A673 (cell line): Measurements from ENCODE around the gene HNRNPC. TPM values are rescaled to one million over a fixed set of nuclear protein-coding genes. Genes with fewer than 3 reads are reported as not detected.

Experiments
- BruUV-seq: library from RNA; stranded (reverse); fragments of 400-500 nt; replicated peaks from 2 replicates; lab custom pipeline; 2021; lab: Mats Ljungman, UMichigan
- CTCF ChIA-PET: fragments of 300-600 bp; sonication (Branson Sonifier 250); formaldehyde crosslinking; loops from one replicate; lab custom pipeline; 2022; ENCODE audit warnings: antibody characterized with exemption; lab: Charles Lee
- POLR2A ChIA-PET: fragments of 300-600 bp; sonication (Branson Sonifier 250); formaldehyde crosslinking; loops from one replicate; lab custom pipeline; 2022; ENCODE audit warnings: antibody characterized with exemption; ENCODE audit not compliant: low non-redundant PET; lab: Charles Lee
- DNase-seq: peaks from one replicate; pipeline ENCODE4 v3.0.0-alpha.2; 2015; ENCODE audit warnings: low spot score
- H3K27ac ChIP-seq: fragments of 200-600 bp; sonication (generic); 2 replicates; pipeline ENCODE4 v1.5.1; 2016; ENCODE audit warnings: mixed run types, low read depth, mild to moderate bottlenecking, mixed read lengths, antibody characterized with exemption, low read length; ENCODE audit not compliant: poor library complexity, severe bottlenecking
- H3K27me3 ChIP-seq: fragments of 200-600 bp; sonication (generic); replicated peaks from 2 replicates; pipeline ENCODE4 v1.6.1; 2017; ENCODE audit warnings: mixed run types, low read depth, mild to moderate bottlenecking, mixed read lengths, antibody characterized with exemption, low read length; ENCODE audit not compliant: insufficient read depth, poor library complexity
- H3K36me3 ChIP-seq: fragments of 200-600 bp; sonication (generic); 2 replicates; pipeline ENCODE4 v1.6.1; 2016; ENCODE audit warnings: mixed run types, mild to moderate bottlenecking, mixed read lengths, antibody characterized with exemption, low read length; ENCODE audit not compliant: insufficient read depth, poor library complexity, severe bottlenecking
- H3K4me1 ChIP-seq: fragments of 200-600 bp; sonication (generic); 2 replicates; pipeline ENCODE4 v1.6.1; 2017; ENCODE audit warnings: mixed run types, mild to moderate bottlenecking, mixed read lengths, antibody characterized with exemption, low read length; ENCODE audit not compliant: insufficient read depth, poor library complexity, severe bottlenecking
- H3K4me3 ChIP-seq: fragments of 200-600 bp; sonication (generic); 2 replicates; pipeline ENCODE4 v1.5.1; 2016; ENCODE audit warnings: low read depth, mixed run types, mild to moderate bottlenecking, mixed read lengths, low read length; ENCODE audit not compliant: poor library complexity, severe bottlenecking
- H3K9me3 ChIP-seq: fragments of 200-600 bp; sonication (generic); 2 replicates; pipeline ENCODE4 v1.6.1; 2016; ENCODE audit warnings: mixed run types, low read depth, mild to moderate bottlenecking, mixed read lengths, antibody characterized with exemption, low read length; ENCODE audit not compliant: poor library complexity, severe bottlenecking
- CTCF ChIP-seq: fragments of 300-800, 200-600 bp; sonication (generic); conservative IDR thresholded peaks from 2 replicates; pipeline ENCODE4 v1.5.1; 2017; ENCODE audit warnings: low read depth, mild to moderate bottlenecking, antibody characterized with exemption, low read length, moderate library complexity, mixed read lengths
- EZH2 ChIP-seq: fragments of 200-600 bp; sonication (generic); IDR thresholded peaks from 2 replicates; pipeline ENCODE4 v1.6.1; 2017; ENCODE audit warnings: borderline replicate concordance, low read depth, mild to moderate bottlenecking, mixed read lengths, antibody characterized with exemption, low read length; ENCODE audit not compliant: poor library complexity, severe bottlenecking
- intact Hi-C: fragments of 100-400 bp; cut with micrococcal nuclease; formaldehyde crosslinking; loops from one replicate; pipeline ENCODE4 v1.10.0; 2022; ENCODE audit not compliant: unreplicated experiment
- total RNA-seq: library from RNA; stranded (reverse); gene quantifications from 2 replicates; pipeline ENCODE4 v1.2.3, GENCODE V29; 2021

HNRNPC gene
- total RNA-seq, 1 experiment from 2014 or later = 949 TPM

DNA sequence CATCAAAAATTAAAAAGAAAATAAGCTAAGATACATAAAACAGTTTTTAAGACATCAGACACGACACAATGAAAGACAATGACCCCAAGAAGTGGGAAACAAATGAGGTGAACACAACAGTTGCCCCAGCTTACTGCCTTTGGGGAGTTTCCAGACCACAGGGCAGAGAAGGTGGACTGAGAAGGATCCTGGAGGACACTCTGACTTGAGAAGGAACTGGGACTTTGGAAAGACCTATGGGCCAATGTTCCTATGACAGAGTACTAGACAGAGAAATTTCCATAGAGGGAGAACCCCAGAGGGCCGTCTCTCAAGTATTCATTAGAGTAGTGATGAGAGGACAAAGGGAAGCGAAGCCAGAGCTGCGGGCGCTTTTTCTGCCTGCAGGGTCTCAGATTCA lies 107.2 kb downstream of the HNRNPC start:
- BruUV-seq = no TSS peak
- CTCF ChIA-PET = no interaction called here
- DNase-seq = no peak
- Histone ChIP-seq H3K4me1 (no peaks in the 10 kb centered on the region), H3K4me3 (no peak overlapping the region), H3K27me3 (peaks cover 3% of the 10 kb centered on the region), H3K27ac (no peak overlapping the region), H3K9me3 (no peaks in the 10 kb centered on the region), H3K36me3 (no peaks in the 10 kb centered on the region)
- POLR2A ChIA-PET = no interaction called here
- intact Hi-C loops = no loop called here
- TF ChIP-seq EZH2 (no peak), CTCF (no peak)

- Histone ChIP-seq H3K27me3 (peaks cover 3% of the 10 kb centered on the region), H3K4me1 (no peaks in the 10 kb centered on the region), H3K4me3 (no peak overlapping the region), H3K36me3 (no peaks in the 10 kb centered on the region), H3K9me3 (no peaks in the 10 kb centered on the region), H3K27ac (no peak overlapping the region)
- no TSS peak for BruUV-seq
- TF ChIP-seq CTCF = no peak
- TF ChIP-seq EZH2 = no peak
- POLR2A ChIA-PET = no interaction called here
- DNase-seq = no peak
- CTCF ChIA-PET = no interaction called here
- intact Hi-C loops = no loop called here
Observed at GRCh38 chr14:21160061-21160610, 109.1 kb downstream of the HNRNPC start.

Other genes starting within 250 kb of the HNRNPC start
- 8.0 and 17.1 TPM in 2 replicates for gene NDRG2, start 244.4 kb downstream of the HNRNPC start, total RNA-seq
- not detected in 2 replicates for gene TPPP2, start 239.2 kb downstream of the HNRNPC start, total RNA-seq
- not detected in 2 replicates for gene RNASE13, start 234.6 kb downstream of the HNRNPC start, total RNA-seq
- gene RNASE7, start 227.1 kb downstream of the HNRNPC start, total RNA-seq = not detected in 2 replicates
- gene RNASE8, start 211.6 kb downstream of the HNRNPC start, total RNA-seq = not detected in 2 replicates
- 89.6 and 94.1 TPM in 2 replicates for gene ARHGEF40, start 199.1 kb downstream of the HNRNPC start, total RNA-seq
- 78.0 and 84.6 TPM in 2 replicates for gene ZNF219, start 170.8 kb downstream of the HNRNPC start, total RNA-seq
- 0.48 and 0.49 TPM in 2 replicates for gene TMEM253, start 168.4 kb downstream of the HNRNPC start, total RNA-seq
- gene OR5AU1, start 113.4 kb downstream of the HNRNPC start, total RNA-seq = not detected in 2 replicates
- 0.86 and 0.98 TPM in 2 replicates for gene RPGRIP1, start 10.6 kb upstream of the HNRNPC start, total RNA-seq
- 193 and 196 TPM in 2 replicates for gene SUPT16H, start 114.6 kb upstream of the HNRNPC start, total RNA-seq
- 122 and 128 TPM in 2 replicates for gene CHD8, start 186.7 kb upstream of the HNRNPC start, total RNA-seq
- 31.9 and 37.1 TPM in 2 replicates for gene RAB2B, start 207.5 kb upstream of the HNRNPC start, total RNA-seq
- 84.7 and 86.8 TPM in 2 replicates for gene TOX4, start 207.8 kb upstream of the HNRNPC start, total RNA-seq
- gene METTL3, start 241.9 kb upstream of the HNRNPC start, total RNA-seq = 93.0 and 96.3 TPM in 2 replicates